ENCODE results near the gene CHN2.

CHN2 gene

GRCh38 chr7:29384277-29384676 is 189.7 kb downstream of the CHN2 start:
- no peak for DNase-seq (ENCODE audit: insufficient read length, low spot score)
- no peak for FAIRE-seq
- TF ChIP-seq PAX5 (IDR thresholded peaks at IDR 0.05; ENCODE audit: insufficient read depth, low read length, severe bottlenecking) (no peak), POU2F2 (IDR thresholded peaks at IDR 0.05; ENCODE audit: low read depth, low read length) (no peak), POLR2AphosphoS5 (IDR thresholded peaks at IDR 0.05; ENCODE audit: low read depth, low read length) (no peak), TAF1 (IDR thresholded peaks at IDR 0.05; ENCODE audit: low read depth, low read length) (no peak), SPI1 (IDR thresholded peaks at IDR 0.05; ENCODE audit: low read depth, low read length) (no peak), POLR2A (IDR thresholded peaks at IDR 0.05; ENCODE audit: low read depth, low read length) (no peak)

GRCh38 chr7:29385214-29385814 is 190.7 kb downstream of the CHN2 start:
- DNase-seq (ENCODE audit: insufficient read length, low spot score) (no peak), FAIRE-seq (no peak)

GRCh38 chr7:29386196-29386765 is 191.7 kb downstream of the CHN2 start:
- no peak for FAIRE-seq
- no peak for TF ChIP-seq POLR2AphosphoS5 (IDR thresholded peaks at IDR 0.05; ENCODE audit: low read depth, low read length)
- DNase-seq (ENCODE audit: insufficient read length, low spot score), result no peak

More at GRCh38 chr7:29385214-29385814, 190.7 kb downstream of the CHN2 start:
- TF ChIP-seq PAX5 (IDR thresholded peaks at IDR 0.05; ENCODE audit: insufficient read depth, low read length, severe bottlenecking) (no peak), TAF1 (IDR thresholded peaks at IDR 0.05; ENCODE audit: low read depth, low read length) (no peak)

- DNase-seq (ENCODE audit: insufficient read length, low spot score) (no peak), FAIRE-seq (no peak)
- TF ChIP-seq SPI1 (IDR thresholded peaks at IDR 0.05; ENCODE audit: low read depth, low read length) (no peak), PAX5 (IDR thresholded peaks at IDR 0.05; ENCODE audit: insufficient read depth, low read length, severe bottlenecking) (no peak), POLR2AphosphoS5 (IDR thresholded peaks at IDR 0.05; ENCODE audit: low read depth, low read length) (no peak), POLR2A (IDR thresholded peaks at IDR 0.05; ENCODE audit: low read depth, low read length) (no peak), POU2F2 (IDR thresholded peaks at IDR 0.05; ENCODE audit: low read depth, low read length) (no peak), TAF1 (IDR thresholded peaks at IDR 0.05; ENCODE audit: low read depth, low read length) (no peak)
Measured at GRCh38 chr7:29391262-29391661, 196.7 kb downstream of the CHN2 start.

- FAIRE-seq, result no peak
- DNase-seq (ENCODE audit: insufficient read length, low spot score), result no peak
- TF ChIP-seq POU2F2 (IDR thresholded peaks at IDR 0.05; ENCODE audit: low read depth, low read length) (no peak), POLR2AphosphoS5 (IDR thresholded peaks at IDR 0.05; ENCODE audit: low read depth, low read length) (no peak)
Measured at GRCh38 chr7:29394321-29394720, 199.7 kb downstream of the CHN2 start.

GRCh38 chr7:29396563-29396962 is 202.0 kb downstream of the CHN2 start:
- no peak for TF ChIP-seq POU2F2 (IDR thresholded peaks at IDR 0.05; ENCODE audit: low read depth, low read length)
- TF ChIP-seq POLR2AphosphoS5 (IDR thresholded peaks at IDR 0.05; ENCODE audit: low read depth, low read length), result no peak
- no peak for TF ChIP-seq POLR2A (IDR thresholded peaks at IDR 0.05; ENCODE audit: low read depth, low read length)
- TF ChIP-seq SPI1 (IDR thresholded peaks at IDR 0.05; ENCODE audit: low read depth, low read length), result no peak
- no peak for TF ChIP-seq PAX5 (IDR thresholded peaks at IDR 0.05; ENCODE audit: insufficient read depth, low read length, severe bottlenecking)
- TF ChIP-seq TAF1 (IDR thresholded peaks at IDR 0.05; ENCODE audit: low read depth, low read length), result no peak
- FAIRE-seq (no peak), DNase-seq (ENCODE audit: insufficient read length, low spot score) (no peak)

GRCh38 chr7:29397398-29397797 is 202.8 kb downstream of the CHN2 start:
- TF ChIP-seq POLR2A (IDR thresholded peaks at IDR 0.05; ENCODE audit: low read depth, low read length) (no peak), SPI1 (IDR thresholded peaks at IDR 0.05; ENCODE audit: low read depth, low read length) (no peak), PAX5 (IDR thresholded peaks at IDR 0.05; ENCODE audit: insufficient read depth, low read length, severe bottlenecking) (no peak), POU2F2 (IDR thresholded peaks at IDR 0.05; ENCODE audit: low read depth, low read length) (no peak), TAF1 (IDR thresholded peaks at IDR 0.05; ENCODE audit: low read depth, low read length) (no peak), POLR2AphosphoS5 (IDR thresholded peaks at IDR 0.05; ENCODE audit: low read depth, low read length) (no peak)
- DNase-seq (ENCODE audit: insufficient read length, low spot score) (no peak), FAIRE-seq (no peak)

- FAIRE-seq, result no peak
- TF ChIP-seq POLR2A (IDR thresholded peaks at IDR 0.05; ENCODE audit: low read depth, low read length) (no peak), SPI1 (IDR thresholded peaks at IDR 0.05; ENCODE audit: low read depth, low read length) (no peak), POU2F2 (IDR thresholded peaks at IDR 0.05; ENCODE audit: low read depth, low read length) (no peak), TAF1 (IDR thresholded peaks at IDR 0.05; ENCODE audit: low read depth, low read length) (no peak), PAX5 (IDR thresholded peaks at IDR 0.05; ENCODE audit: insufficient read depth, low read length, severe bottlenecking) (no peak), POLR2AphosphoS5 (IDR thresholded peaks at IDR 0.05; ENCODE audit: low read depth, low read length) (no peak)
- no peak for DNase-seq (ENCODE audit: insufficient read length, low spot score)
Measured at GRCh38 chr7:29398011-29398410, 203.4 kb downstream of the CHN2 start.

GRCh38 chr7:29400437-29400836 is 205.9 kb downstream of the CHN2 start:
- no peak for DNase-seq (ENCODE audit: insufficient read length, low spot score)
- no peak for FAIRE-seq
- no peak for TF ChIP-seq POLR2AphosphoS5 (IDR thresholded peaks at IDR 0.05; ENCODE audit: low read depth, low read length)
- no peak for TF ChIP-seq SPI1 (IDR thresholded peaks at IDR 0.05; ENCODE audit: low read depth, low read length)
- no peak for TF ChIP-seq POU2F2 (IDR thresholded peaks at IDR 0.05; ENCODE audit: low read depth, low read length)
- no peak for TF ChIP-seq PAX5 (IDR thresholded peaks at IDR 0.05; ENCODE audit: insufficient read depth, low read length, severe bottlenecking)
- TF ChIP-seq TAF1 (IDR thresholded peaks at IDR 0.05; ENCODE audit: low read depth, low read length), result no peak
- TF ChIP-seq POLR2A (IDR thresholded peaks at IDR 0.05; ENCODE audit: low read depth, low read length), result no peak

- FAIRE-seq, result no peak
- no peak for TF ChIP-seq PAX5 (IDR thresholded peaks at IDR 0.05; ENCODE audit: insufficient read depth, low read length, severe bottlenecking)
- no peak for TF ChIP-seq POU2F2 (IDR thresholded peaks at IDR 0.05; ENCODE audit: low read depth, low read length)
- no peak for TF ChIP-seq POLR2A (IDR thresholded peaks at IDR 0.05; ENCODE audit: low read depth, low read length)
- TF ChIP-seq POLR2AphosphoS5 (IDR thresholded peaks at IDR 0.05; ENCODE audit: low read depth, low read length), result no peak
- TF ChIP-seq TAF1 (IDR thresholded peaks at IDR 0.05; ENCODE audit: low read depth, low read length), result no peak
- TF ChIP-seq SPI1 (IDR thresholded peaks at IDR 0.05; ENCODE audit: low read depth, low read length), result no peak
- DNase-seq (ENCODE audit: insufficient read length, low spot score), result no peak
Measured at GRCh38 chr7:29401769-29402168, 207.2 kb downstream of the CHN2 start.
